Psoas muscle (tissue), 8 donors: ENCODE results near the gene TMEM130. TPM values are rescaled to one million over a fixed set of nuclear protein-coding genes. Genes with fewer than 3 reads are reported as not detected.

Experiments used
- ATAC-seq, 4 donors: fragments of 200-7000 bp; cut with Tn5 transposase; one replicate each; pipeline ENCODE4 v1.9.1; 2020; ENCODE audit warnings: moderate library complexity in 3 of 4, mild to moderate bottlenecking in 2 of 4
- DNase-seq, 2 donors: peaks; one replicate each; pipeline ENCODE4 v3.0.0-alpha.2; 2020
- H3K27ac ChIP-seq: fragments of 200-600 bp; one replicate; pipeline ENCODE4 v1.8.0; 2022
- H3K27me3 ChIP-seq, 3 donors: fragments of 200-600 bp in 1 of 3; one replicate each; pipeline versions ENCODE4 v1.6.1 to v1.8.0; 2013 to 2022; ENCODE audit warnings: low read length in 2 of 3, mild to moderate bottlenecking in 2 of 3, moderate library complexity in 1 of 3; ENCODE audit not compliant: insufficient read depth in 3 of 3
- H3K36me3 ChIP-seq, 2 donors: fragments of 200-600 bp in 1 of 2; one replicate each; pipeline versions ENCODE4 v1.6.1 to v1.8.0; 2013 to 2022; ENCODE audit warnings: low read depth in 1 of 2, mild to moderate bottlenecking in 1 of 2, moderate library complexity in 1 of 2; ENCODE audit not compliant: insufficient read depth in 1 of 2
- H3K4me1 ChIP-seq: fragments of 200-600 bp; one replicate; pipeline ENCODE4 v1.8.0; 2022
- H3K4me3 ChIP-seq: fragments of 200-600 bp; one replicate; pipeline ENCODE4 v1.8.0; 2022; ENCODE audit warnings: mild to moderate bottlenecking
- H3K9me3 ChIP-seq: fragments of 200-600 bp; one replicate; pipeline ENCODE4 v1.8.0; 2022
- WGBS, 3 donors: extraction: QIAGEN DNeasy Blood & Tissue Kit; methylation state at CpG; one replicate each; pipeline versions ENCODE4 v1.1.6 to v1.1.7; 2013; 5-methylcytosine and 5-hydroxymethylcytosine counted together
- intact Hi-C, 2 donors: fragments of 100-400 bp; cut with DNase I; formaldehyde crosslinking; loops; one replicate each; pipeline versions ENCODE4 v1.11.0 to v1.14.2; 2022
- polyA plus RNA-seq, 3 donors: library from polyadenylated mRNA; stranded (reverse); fragments of 200-250 nt; gene quantifications; one replicate each; pipeline ENCODE4 v1.2.3, GENCODE V29; 2013
- total RNA-seq, 4 donors: library from RNA; stranded (reverse); fragmentation: NEBNext Ultra II Directional in 2 of 4; extraction: Animal tissue kit (Norgen Biotek cat#: 25700) in 2 of 4; gene quantifications; one replicate each; pipeline versions ENCODE4 v1.2.1 to v1.2.4, GENCODE V29; 2021 to 2023
- TF ChIP-seq, protein P1 (sequence below): fragments of 200-600 bp; IDR thresholded peaks from one replicate; pipeline ENCODE4 v1.8.0; 2022; ENCODE audit warnings: antibody characterized with exemption
- donor health status: healthy with polysubstance abuse.
- donor health status: DM: no; HTN: no; CAD: no; lungs with moderate emphysema.
- donor health status: Bipolar disorder and iron deficiency.
- donor health status: healthy.
- donor health status: DM: yes; HTN: yes; CAD: no.
- donor health status: DM: no; HTN: no; CAD: no.
- donor health status: DM: no; HTN: no; CAD: no.
- donor health status: DM: yes; HTN: yes; CAD: no.

Gene TMEM130
- total and polyA plus RNA-seq, 7 donors: 0.08 TPM; not detected in 6

DNA sequence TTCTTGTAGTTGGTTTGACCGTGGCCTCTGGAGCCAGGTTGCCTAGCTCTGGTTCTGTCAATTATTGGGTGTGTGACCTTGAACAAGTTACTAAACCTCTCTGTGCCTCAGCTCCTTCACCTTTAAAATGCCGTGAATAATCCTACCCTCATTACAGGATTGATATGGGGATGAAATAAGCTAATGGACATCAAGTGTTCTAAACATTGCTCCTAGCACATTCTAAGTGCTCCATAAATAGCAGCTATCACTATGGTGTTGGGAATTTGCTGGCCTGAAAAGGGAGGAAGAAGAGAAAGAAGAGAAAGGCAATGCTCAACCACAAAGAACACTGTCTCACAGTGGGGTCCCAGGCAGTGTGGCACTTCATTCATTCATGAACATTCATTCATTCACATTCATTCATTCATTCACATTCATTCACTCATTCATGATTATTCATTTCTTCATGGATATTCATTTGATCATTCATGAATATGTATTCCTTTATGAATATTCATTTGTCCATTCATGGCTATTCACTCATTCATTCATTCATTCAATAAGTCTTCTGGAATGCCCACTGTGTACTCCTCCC, 38.8 kb downstream of the TMEM130 start:
- TF ChIP-seq, protein P1, sequence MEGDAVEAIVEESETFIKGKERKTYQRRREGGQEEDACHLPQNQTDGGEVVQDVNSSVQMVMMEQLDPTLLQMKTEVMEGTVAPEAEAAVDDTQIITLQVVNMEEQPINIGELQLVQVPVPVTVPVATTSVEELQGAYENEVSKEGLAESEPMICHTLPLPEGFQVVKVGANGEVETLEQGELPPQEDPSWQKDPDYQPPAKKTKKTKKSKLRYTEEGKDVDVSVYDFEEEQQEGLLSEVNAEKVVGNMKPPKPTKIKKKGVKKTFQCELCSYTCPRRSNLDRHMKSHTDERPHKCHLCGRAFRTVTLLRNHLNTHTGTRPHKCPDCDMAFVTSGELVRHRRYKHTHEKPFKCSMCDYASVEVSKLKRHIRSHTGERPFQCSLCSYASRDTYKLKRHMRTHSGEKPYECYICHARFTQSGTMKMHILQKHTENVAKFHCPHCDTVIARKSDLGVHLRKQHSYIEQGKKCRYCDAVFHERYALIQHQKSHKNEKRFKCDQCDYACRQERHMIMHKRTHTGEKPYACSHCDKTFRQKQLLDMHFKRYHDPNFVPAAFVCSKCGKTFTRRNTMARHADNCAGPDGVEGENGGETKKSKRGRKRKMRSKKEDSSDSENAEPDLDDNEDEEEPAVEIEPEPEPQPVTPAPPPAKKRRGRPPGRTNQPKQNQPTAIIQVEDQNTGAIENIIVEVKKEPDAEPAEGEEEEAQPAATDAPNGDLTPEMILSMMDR: no peak
- H3K4me3 ChIP-seq: no peak overlapping the region
- H3K4me1 ChIP-seq: no peaks in the 10 kb centered on the region
- intact Hi-C loops: no loop called here
- no peak for ATAC-seq
- H3K36me3 ChIP-seq: no peaks in the 10 kb centered on the region
- DNase-seq: no peak
- H3K9me3 ChIP-seq: no peaks in the 10 kb centered on the region
- H3K27ac ChIP-seq: no peak overlapping the region
- H3K27me3 ChIP-seq: peaks cover 0 to 3% (median 0%) of the 10 kb centered on the region in 3 donors
- WGBS, 3 donors: 56 to 69% (median 57%) methylated on average over 2 of the region's 2 CpGs

DNA sequence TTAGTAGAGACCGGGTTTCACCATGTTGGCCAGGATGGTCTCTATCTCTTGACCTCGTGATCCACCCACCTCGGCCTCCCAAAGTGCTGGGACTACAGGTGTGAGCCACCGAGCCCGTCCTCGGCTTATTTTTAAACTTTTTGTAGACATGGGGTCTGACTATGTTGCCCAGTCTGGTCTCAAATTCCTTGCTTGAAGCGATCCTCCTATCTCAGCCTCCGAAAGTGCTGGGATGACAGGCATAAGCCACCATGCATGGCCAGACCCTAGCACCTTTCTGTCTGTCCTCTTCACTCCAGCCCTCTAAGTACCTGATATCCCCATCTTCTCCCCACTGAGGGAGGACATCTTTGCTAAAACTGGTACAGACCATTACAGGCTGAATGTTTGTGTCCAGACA, 41.4 kb downstream of the TMEM130 start:
- Histone ChIP-seq H3K36me3 (no peaks in the 10 kb centered on the region), H3K4me3 (no peak overlapping the region), H3K9me3 (no peaks in the 10 kb centered on the region), H3K27ac (no peak overlapping the region), H3K27me3 (no peaks in the 10 kb centered on the region), H3K4me1 (no peaks in the 10 kb centered on the region)
- DNase-seq (no peak), ATAC-seq (no peak)
- WGBS, 3 donors: 94 to 96% (median 95%) methylated on average over 8 of the region's 8 CpGs
- TF ChIP-seq, protein P1: no peak
- intact Hi-C loops: no loop called here

DNA sequence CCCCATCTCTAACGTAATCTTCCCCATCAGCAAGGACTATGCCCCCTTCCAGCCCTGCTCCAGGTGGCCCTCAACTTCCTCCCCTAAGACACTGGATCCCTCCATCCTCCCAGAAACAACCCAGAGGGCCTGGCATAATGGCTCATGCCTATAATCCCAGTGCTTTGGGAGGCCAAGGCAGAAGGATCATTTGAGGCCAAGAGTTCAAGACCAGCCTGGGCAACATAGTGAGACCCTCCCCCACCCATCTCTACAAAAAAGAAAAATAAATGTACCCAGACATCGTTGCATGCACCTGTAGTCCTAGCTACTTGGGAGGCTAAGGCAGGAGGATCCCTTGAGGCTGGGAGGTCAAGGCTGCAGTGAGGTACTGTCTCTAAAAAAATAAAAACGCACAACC, 42.6 kb downstream of the TMEM130 start:
- 57 to 70% (median 62%) methylated on average over 3 of the region's 3 CpGs for WGBS, 3 donors

DNA sequence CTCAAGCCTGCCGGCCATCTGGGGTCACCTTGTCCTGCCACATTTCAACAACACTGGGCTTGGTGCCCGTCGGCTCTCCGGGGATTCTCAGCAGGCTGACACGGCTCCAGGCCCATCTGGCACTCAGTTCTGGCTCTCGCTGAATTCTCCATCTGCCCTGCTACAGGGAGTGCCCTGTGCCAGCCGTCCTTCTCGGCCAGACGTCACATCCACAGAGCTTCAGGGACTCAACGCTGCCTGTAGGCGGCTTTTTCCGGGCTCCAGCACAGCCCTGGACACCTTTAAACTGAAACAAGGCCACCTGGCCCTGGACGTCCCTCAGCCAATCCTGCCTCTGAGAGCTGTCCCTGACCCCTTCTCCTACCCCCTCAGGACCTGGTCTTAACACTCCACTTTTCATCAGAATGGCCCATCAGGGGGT, 43.0 kb downstream of the TMEM130 start:
- no peaks in the 10 kb centered on the region for H3K4me1 ChIP-seq
- no peaks in the 10 kb centered on the region for H3K36me3 ChIP-seq
- ATAC-seq: peak; percentile 90 to 98 (median 95)
- H3K9me3 ChIP-seq: no peaks in the 10 kb centered on the region
- H3K27me3 ChIP-seq: no peaks in the 10 kb centered on the region
- no peak overlapping the region for H3K27ac ChIP-seq
- 3 to 11% (median 7%) methylated on average over 13 of the region's 13 CpGs for WGBS, 3 donors
- H3K4me3 ChIP-seq: no peak overlapping the region
- DNase-seq: peak; percentile 73 to 91
- TF ChIP-seq, protein P1: peak; percentile 20
- intact Hi-C loops: no loop called here

More for the DNA sequence above, 42.6 kb downstream of the TMEM130 start:
- Histone ChIP-seq H3K4me1 (no peaks in the 10 kb centered on the region), H3K36me3 (no peaks in the 10 kb centered on the region), H3K4me3 (no peak overlapping the region), H3K27me3 (no peaks in the 10 kb centered on the region), H3K27ac (no peak overlapping the region), H3K9me3 (no peaks in the 10 kb centered on the region)
- TF ChIP-seq, protein P1: no peak
- no peak for ATAC-seq
- intact Hi-C loops: no loop called here
- DNase-seq: no peak

DNA sequence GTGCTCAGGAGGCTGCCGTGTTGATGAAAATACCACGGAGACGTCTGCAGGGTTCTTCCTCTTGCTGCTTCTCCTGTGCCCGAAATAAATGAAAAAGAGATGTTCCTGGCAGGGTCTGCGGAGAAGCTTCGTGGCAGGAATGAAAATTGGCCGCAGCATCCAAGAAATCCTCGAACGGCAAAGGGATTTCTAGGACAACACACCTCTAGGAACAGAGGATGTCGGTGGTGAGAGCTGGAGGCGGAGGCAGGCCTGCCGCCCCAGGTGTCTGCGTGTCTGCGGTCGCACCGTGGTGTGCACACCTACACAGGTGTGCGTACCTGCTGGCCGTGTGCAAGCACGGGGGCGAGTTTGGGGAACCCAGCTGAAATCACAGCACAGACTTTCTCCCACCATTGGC, 43.4 kb downstream of the TMEM130 start:
- no peaks in the 10 kb centered on the region for H3K36me3 ChIP-seq
- no peaks in the 10 kb centered on the region for H3K4me1 ChIP-seq
- 16 to 29% (median 24%) methylated on average over 19 to 20 of the region's 20 CpGs for WGBS, 3 donors
- TF ChIP-seq, protein P1: no peak
- ATAC-seq (peak; percentile 3 to 29 (median 11)), DNase-seq (no peak)
- intact Hi-C loops: no loop called here
- H3K9me3 ChIP-seq: no peaks in the 10 kb centered on the region
- no peaks in the 10 kb centered on the region for H3K27me3 ChIP-seq
- H3K27ac ChIP-seq: no peak overlapping the region
- H3K4me3 ChIP-seq: no peak overlapping the region
